Brain microvascular endothelial cell (primary cell): ENCODE results near the gene PAX3.

Experiments used
- DNase-seq: peaks from one replicate; pipeline ENCODE4 v3.0.0-alpha.2; 2020
- H3K27ac ChIP-seq: fragments of 250-450 bp; sonication (Bioruptor Pico); 2 replicates; pipeline ENCODE4 v1.5.1; 2020; ENCODE audit warnings: mild to moderate bottlenecking, moderate library complexity
- H3K27me3 ChIP-seq: fragments of 250-450 bp; sonication (Bioruptor Pico); replicated peaks from 2 replicates; pipeline ENCODE4 v1.5.1; 2020; ENCODE audit warnings: mild to moderate bottlenecking
- H3K36me3 ChIP-seq: fragments of 250-450 bp; sonication (Bioruptor Pico); replicated peaks from 2 replicates; pipeline ENCODE4 v1.5.1; 2020; ENCODE audit warnings: mild to moderate bottlenecking
- H3K4me3 ChIP-seq: 2 replicates; pipeline ENCODE4 v1.5.1; 2011; ENCODE audit warnings: low read depth, mild to moderate bottlenecking, control low read depth, low read length, moderate library complexity
- CTCF ChIP-seq: IDR thresholded peaks from 2 replicates; pipeline ENCODE4 v1.5.1; 2011; ENCODE audit warnings: low read depth, mild to moderate bottlenecking, moderate library complexity, low read length, control low read depth, inconsistent platforms; ENCODE audit errors: missing control alignments
- in situ Hi-C: cut with HindIII; loops from 2 replicates; pipeline ENCODE4 v1.10.0; 2017; ENCODE audit warnings: low sequenced_read_pairs, low pct_ligation_motif_present

Gene PAX3

GRCh38 chr2:222193328-222193983 lies 105.3 kb downstream of the PAX3 start:
- TF ChIP-seq CTCF, result no peak
- Histone ChIP-seq H3K4me3 (no peak overlapping the region), H3K27me3 (no peaks in the 10 kb centered on the region), H3K27ac (no peak overlapping the region), H3K36me3 (no peaks in the 10 kb centered on the region)
- no peak for DNase-seq
- in situ Hi-C loops, result no loop called here

- in situ Hi-C loops, result no loop called here
- no peak for TF ChIP-seq CTCF
- Histone ChIP-seq H3K27ac (no peak overlapping the region), H3K36me3 (no peaks in the 10 kb centered on the region), H3K4me3 (no peak overlapping the region), H3K27me3 (no peaks in the 10 kb centered on the region)
- DNase-seq, result no peak
These were observed 118.2 kb downstream of the PAX3 start for GRCh38 chr2:222180619-222181018.

GRCh38 chr2:222179592-222179991 lies 119.2 kb downstream of the PAX3 start:
- TF ChIP-seq CTCF, result no peak
- in situ Hi-C loops, result no loop called here

GRCh38 chr2:222178450-222178849 lies 120.3 kb downstream of the PAX3 start:
- H3K27ac ChIP-seq, result no peak overlapping the region
- in situ Hi-C loops, result no loop called here

More at GRCh38 chr2:222179592-222179991, 119.2 kb downstream of the PAX3 start:
- Histone ChIP-seq H3K27ac (no peak overlapping the region), H3K4me3 (no peak overlapping the region), H3K27me3 (no peaks in the 10 kb centered on the region), H3K36me3 (no peaks in the 10 kb centered on the region)
- no peak for DNase-seq

GRCh38 chr2:222176890-222177289 lies 121.9 kb downstream of the PAX3 start:
- no peaks in the 10 kb centered on the region for H3K36me3 ChIP-seq
- in situ Hi-C loops, result no loop called here
- no peak overlapping the region for H3K4me3 ChIP-seq
- TF ChIP-seq CTCF, result no peak
- H3K27me3 ChIP-seq, result no peaks in the 10 kb centered on the region
- no peak for DNase-seq
- no peak overlapping the region for H3K27ac ChIP-seq

More at GRCh38 chr2:222178450-222178849, 120.3 kb downstream of the PAX3 start:
- Histone ChIP-seq H3K36me3 (no peaks in the 10 kb centered on the region), H3K4me3 (no peak overlapping the region), H3K27me3 (no peaks in the 10 kb centered on the region)
- no peak for DNase-seq
- TF ChIP-seq CTCF, result no peak

- no peak for DNase-seq
- H3K27ac ChIP-seq, result no peak overlapping the region
- H3K27me3 ChIP-seq, result no peaks in the 10 kb centered on the region
- H3K4me3 ChIP-seq, result no peak overlapping the region
- TF ChIP-seq CTCF, result no peak
- in situ Hi-C loops, result no loop called here
- H3K36me3 ChIP-seq, result no peaks in the 10 kb centered on the region
These were observed 124.3 kb downstream of the PAX3 start for GRCh38 chr2:222174450-222174849.
